Endothelial cell of umbilical vein (primary cell): Measurements from ENCODE around the gene APEH. TPM values are rescaled to one million over a fixed set of nuclear protein-coding genes. Genes with fewer than 3 reads are reported as not detected.

Experiments
- BruUV-seq: library from RNA; stranded (reverse); fragments of 400-500 nt; replicated peaks from 2 replicates; lab custom pipeline; 2021; lab: Mats Ljungman, UMichigan
- CTCF ChIA-PET: fragments of 300-600, 350-600 bp; sonication (Branson Sonifier 250); formaldehyde crosslinking; loops from one replicate; lab custom pipeline; 2021; ENCODE audit warnings: antibody characterized with exemption, inconsistent platforms; lab: Charles Lee
- POLR2A ChIA-PET: fragments of 300-600, 350-600 bp; sonication (Branson Sonifier 250); formaldehyde crosslinking; loops from one replicate; lab custom pipeline; 2021; ENCODE audit warnings: antibody characterized with exemption, inconsistent platforms; lab: Charles Lee
- DNase-seq: peaks from one replicate; pipeline ENCODE4 v3.0.0-alpha.2; 2011; ENCODE audit warnings: low read depth, low spot score
- FAIRE-seq: peaks from 2 replicates; lab custom pipeline; 2011; peaks lifted over from hg19 to GRCh38; lab: Jason Lieb, UNC
- H2AFZ ChIP-seq: 2 replicates; pipeline ENCODE4 v1.6.0; 2012; ENCODE audit warnings: low read depth, low read length, control low read depth, inconsistent platforms
- H3K27ac ChIP-seq: 2 replicates; pipeline ENCODE4 v1.5.1; 2011; ENCODE audit warnings: low read depth, mild to moderate bottlenecking, control low read depth, low read length, moderate library complexity; ENCODE audit not compliant: insufficient read depth
- H3K27me3 ChIP-seq, 2 experiments: 2 replicates each; pipeline versions ENCODE4 v1.6.0 to v1.6.1; 2011; ENCODE audit warnings: low read length in 2 of 2, mixed read lengths in 1 of 2; ENCODE audit not compliant: control insufficient read depth in 2 of 2, insufficient read depth in 2 of 2
- H3K36me3 ChIP-seq, 2 experiments: 2 replicates in 1 of 2; 3 replicates in 1 of 2; pipeline ENCODE4 v1.5.1; 2011; ENCODE audit warnings: low read length in 2 of 2, mild to moderate bottlenecking in 1 of 2, moderate library complexity in 1 of 2; ENCODE audit not compliant: control insufficient read depth in 2 of 2, insufficient read depth in 2 of 2; ENCODE audit errors: extremely low read depth in 1 of 2
- H3K4me1 ChIP-seq: 3 replicates; pipeline ENCODE4 v1.5.1; 2011; ENCODE audit warnings: mild to moderate bottlenecking, low read length; ENCODE audit not compliant: control insufficient read depth, insufficient read depth; ENCODE audit errors: extremely low read depth
- H3K4me2 ChIP-seq: 2 replicates; pipeline ENCODE4 v1.6.1; 2011; ENCODE audit warnings: low read length, control low read depth, mixed read lengths; ENCODE audit not compliant: insufficient read depth
- H3K4me3 ChIP-seq, 3 experiments: fragments of 200-600 bp in 1 of 3; sonication (generic), shearing (Covaris generic) in 1 of 3; replicated peaks in 1 of 3; 2 replicates each; pipeline ENCODE4 v1.5.1; 2011 to 2016; ENCODE audit warnings: control low read depth in 3 of 3, low read length in 3 of 3, mild to moderate bottlenecking in 2 of 3, inconsistent platforms in 1 of 3, low read depth in 1 of 3, moderate library complexity in 1 of 3; ENCODE audit not compliant: insufficient read depth in 1 of 3
- H3K79me2 ChIP-seq: 2 replicates; pipeline ENCODE4 v1.6.0; 2012; ENCODE audit warnings: low read length, inconsistent platforms; ENCODE audit not compliant: control insufficient read depth, insufficient read depth
- H3K9ac ChIP-seq: replicated peaks from 2 replicates; pipeline ENCODE3; 2011; ENCODE audit warnings: low read length, control low read depth; ENCODE audit not compliant: insufficient read depth; ENCODE audit errors: extremely low read depth
- H3K9me1 ChIP-seq: replicated peaks from 3 replicates; pipeline ENCODE4 v1.6.0; 2011; ENCODE audit warnings: mild to moderate bottlenecking, low read length; ENCODE audit not compliant: control insufficient read depth, insufficient read depth; ENCODE audit errors: extremely low read depth
- H3K9me3 ChIP-seq: replicated peaks from 2 replicates; pipeline ENCODE4 v1.5.1; 2012; ENCODE audit warnings: low read length, inconsistent platforms; ENCODE audit not compliant: control insufficient read depth, insufficient read depth
- H4K20me1 ChIP-seq: replicated peaks from 2 replicates; pipeline ENCODE3; 2011; ENCODE audit warnings: mild to moderate bottlenecking, low read length; ENCODE audit not compliant: control insufficient read depth, insufficient read depth; ENCODE audit errors: extremely low read depth
- EZH2 ChIP-seq: IDR thresholded peaks from 2 replicates; pipeline ENCODE4 v1.6.1; 2012; ENCODE audit warnings: borderline replicate concordance, low read depth, mild to moderate bottlenecking, moderate library complexity, low read length, inconsistent platforms; ENCODE audit not compliant: severe bottlenecking
- FOS ChIP-seq: IDR thresholded peaks from 2 replicates; pipeline ENCODE4 v1.6.1; 2011; ENCODE audit warnings: mild to moderate bottlenecking, low read length, moderate library complexity, borderline replicate concordance; ENCODE audit not compliant: insufficient read depth
- GATA2 ChIP-seq: IDR thresholded peaks from 2 replicates; pipeline ENCODE4 v1.7.0; 2011; ENCODE audit warnings: low read depth, mild to moderate bottlenecking, moderate library complexity, mixed read lengths, low read length; ENCODE audit not compliant: insufficient read length, insufficient read depth
- JUN ChIP-seq: IDR thresholded peaks from 2 replicates; pipeline ENCODE4 v1.6.1; 2011; ENCODE audit warnings: borderline replicate concordance, low read depth; ENCODE audit not compliant: insufficient read length, insufficient read depth
- MYC ChIP-seq: IDR thresholded peaks from one replicate; pipeline ENCODE4 v1.6.1; 2011; ENCODE audit warnings: mild to moderate bottlenecking, low read depth, low read length
- POLR2A ChIP-seq: IDR thresholded peaks from 2 replicates; pipeline ENCODE4 v1.6.1; 2012; ENCODE audit warnings: low read depth, mild to moderate bottlenecking, control low read depth, low read length
- POLR2AphosphoS5 ChIP-seq: IDR thresholded peaks from 2 replicates; pipeline ENCODE4 v1.6.1; 2012; ENCODE audit warnings: low read depth, mild to moderate bottlenecking, control low read depth, low read length, moderate library complexity; ENCODE audit not compliant: insufficient read depth
- dilution Hi-C: fragments of 300-500 bp; cut with MboI; formaldehyde crosslinking; loops from one replicate; pipeline ENCODE4 v1.15.0; 2019; ENCODE audit warnings: low sequenced_read_pairs; ENCODE audit not compliant: extremely low pct_ligation_motif_present
- intact Hi-C: fragments of 100-400 bp; cut with micrococcal nuclease; formaldehyde crosslinking; loops from one replicate; pipeline ENCODE4 v1.10.0; 2022
- polyA plus RNA-seq, 4 experiments: library from polyadenylated mRNA; depleted of rRNA in 3 of 4; stranded (reverse) in 3 of 4; unstranded in 1 of 4; fragments of >200 nt; gene quantifications; 2 replicates each; pipeline versions ENCODE4 v1.2.1 to v1.2.3, GENCODE V29; 2011 to 2012; ENCODE audit warnings: missing spikeins in 1 of 4
- total RNA-seq: library from RNA; stranded (reverse); gene quantifications from 2 replicates; pipeline ENCODE4 v1.2.3, GENCODE V29; 2021
- TF ChIP-seq, protein P1 (sequence below), 2 donors: IDR thresholded peaks; 1 replicate in 1 of 2; 2 replicates in 1 of 2; pipeline ENCODE4 v1.5.1; 2011; ENCODE audit warnings: low read length in 2 of 2, mild to moderate bottlenecking in 2 of 2, moderate library complexity in 2 of 2, control low read depth in 1 of 2, inconsistent platforms in 1 of 2, low read depth in 1 of 2; ENCODE audit not compliant: insufficient read depth in 1 of 2; ENCODE audit errors: extremely low read depth in 1 of 2
- TF ChIP-seq, protein P2 (sequence below): IDR thresholded peaks from 2 replicates; pipeline ENCODE4 v1.6.1; 2011; ENCODE audit not compliant: insufficient read depth, insufficient read length

The APEH gene
- total and polyA plus RNA-seq, 2 donors (not counting 3 experiments of a cell fraction or from before 2014, with no cell fraction given) = 68.2 to 74.3 TPM

DNA sequence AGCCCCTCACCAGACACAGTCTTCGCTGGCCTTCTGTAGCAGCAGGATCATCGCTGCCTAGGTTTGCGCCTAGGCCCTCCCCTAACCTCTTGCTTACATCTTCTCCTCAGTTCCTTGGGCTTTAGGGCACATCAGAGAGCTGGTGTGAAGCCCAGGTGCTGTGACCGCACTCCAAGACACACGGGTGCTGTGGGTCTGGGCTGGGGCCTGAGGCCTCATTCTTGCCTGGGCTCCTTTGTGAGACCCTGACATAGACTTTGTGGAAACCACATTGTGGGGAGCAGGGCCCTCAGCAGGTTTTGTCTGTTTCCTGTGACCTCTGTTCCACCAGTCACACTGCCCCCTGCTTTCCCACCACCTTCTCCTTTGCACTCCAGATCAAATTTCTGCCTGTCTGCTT is 37.3 kb downstream of the APEH start:
- BruUV-seq = no TSS peak
- peaks cover 0 to 6% of the 10 kb centered on the region in 2 experiments for H3K36me3 ChIP-seq
- FAIRE-seq = no peak
- H3K4me1 ChIP-seq = no peaks in the 10 kb centered on the region
- H2AFZ ChIP-seq = no peak overlapping the region
- no peak overlapping the region for H3K4me2 ChIP-seq
- no peaks in the 10 kb centered on the region for H3K27me3 ChIP-seq
- no peak for TF ChIP-seq FOS
- TF ChIP-seq POLR2A = no peak
- no peak for TF ChIP-seq GATA2
- TF ChIP-seq MYC = no peak
- no peak for TF ChIP-seq POLR2AphosphoS5
- TF ChIP-seq, protein P1, sequence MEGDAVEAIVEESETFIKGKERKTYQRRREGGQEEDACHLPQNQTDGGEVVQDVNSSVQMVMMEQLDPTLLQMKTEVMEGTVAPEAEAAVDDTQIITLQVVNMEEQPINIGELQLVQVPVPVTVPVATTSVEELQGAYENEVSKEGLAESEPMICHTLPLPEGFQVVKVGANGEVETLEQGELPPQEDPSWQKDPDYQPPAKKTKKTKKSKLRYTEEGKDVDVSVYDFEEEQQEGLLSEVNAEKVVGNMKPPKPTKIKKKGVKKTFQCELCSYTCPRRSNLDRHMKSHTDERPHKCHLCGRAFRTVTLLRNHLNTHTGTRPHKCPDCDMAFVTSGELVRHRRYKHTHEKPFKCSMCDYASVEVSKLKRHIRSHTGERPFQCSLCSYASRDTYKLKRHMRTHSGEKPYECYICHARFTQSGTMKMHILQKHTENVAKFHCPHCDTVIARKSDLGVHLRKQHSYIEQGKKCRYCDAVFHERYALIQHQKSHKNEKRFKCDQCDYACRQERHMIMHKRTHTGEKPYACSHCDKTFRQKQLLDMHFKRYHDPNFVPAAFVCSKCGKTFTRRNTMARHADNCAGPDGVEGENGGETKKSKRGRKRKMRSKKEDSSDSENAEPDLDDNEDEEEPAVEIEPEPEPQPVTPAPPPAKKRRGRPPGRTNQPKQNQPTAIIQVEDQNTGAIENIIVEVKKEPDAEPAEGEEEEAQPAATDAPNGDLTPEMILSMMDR (IDR thresholded peaks at IDR 0.05; ENCODE audit: extremely low read depth in 1 of 2, insufficient read depth in 1 of 2, low read depth in 1 of 2, low read length in 2 of 2) = no peak
- TF ChIP-seq EZH2 = no peak
- TF ChIP-seq, protein P2, sequence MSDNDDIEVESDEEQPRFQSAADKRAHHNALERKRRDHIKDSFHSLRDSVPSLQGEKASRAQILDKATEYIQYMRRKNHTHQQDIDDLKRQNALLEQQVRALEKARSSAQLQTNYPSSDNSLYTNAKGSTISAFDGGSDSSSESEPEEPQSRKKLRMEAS = no peak
- TF ChIP-seq JUN = no peak
- dilution Hi-C loops = no loop called here
- ChIA-PET POLR2A (no interaction called here), CTCF (no interaction called here)
- no peak overlapping the region for H3K4me3 ChIP-seq
- H3K9me3 ChIP-seq = no peaks in the 10 kb centered on the region
- no peak overlapping the region for H3K9ac ChIP-seq
- DNase-seq = no peak
- H4K20me1 ChIP-seq = no peaks in the 10 kb centered on the region
- H3K27ac ChIP-seq = no peak overlapping the region
- H3K79me2 ChIP-seq = no peaks in the 10 kb centered on the region
- intact Hi-C loops = no loop called here
- no peaks in the 10 kb centered on the region for H3K9me1 ChIP-seq
